Heart left ventricle (tissue), 13 donors: ENCODE data around the gene SPINK9.
A peak's percentile ranks its signal among the peaks of the same experiment; 100 is the strongest.

Experiments used
- CTCF ChIP-seq, 12 donors: fragments of 200-600 bp; sonication (generic) in 4 of 12; IDR thresholded peaks; one replicate each; pipeline versions ENCODE4 v1.5.0 to v1.8.0; 2018 to 2022; ENCODE audit warnings: antibody characterized with exemption in 12 of 12, mild to moderate bottlenecking in 5 of 12
- POLR2A ChIP-seq, 2 donors: fragments of 450-650 bp; IDR thresholded peaks; one replicate each; pipeline ENCODE4 v1.6.1; 2017; ENCODE audit warnings: antibody characterized with exemption in 2 of 2, mild to moderate bottlenecking in 2 of 2, moderate library complexity in 2 of 2
- donor health status: ischemic (EF 13 %, LVEDD 7.1; RV severe dilation, severe dysfunction).
- donor health status: DM: no; HTN: yes; CAD: no.
- donor health status: DM: no; HTN: no; CAD: no.
- donor health status: ischemic (EF 25% LVEDD 6.9; RV normal size, moderate dysfunction).
- donor health status: ischemic (EF 25% LVEDD 5.7; RV mildly dilated, moderate dysfunction).
- donor health status: ischemic (EF 35%, LVEDD 5.7; RV mildly dilated, moderate dysfunction).
- donor health status: nonischemic (EF 11% LVEDD 7.7; RV severe dilation, severe dysfunction).
- donor health status: DM: yes; HTN: yes; CAD: no.
- donor health status: PGD.
- donor health status: ischemic (EF 29% LVEDD 5.4; RV normal size, mild dysfunction).
- donor health status: nonischemic (EF 23%, LVEDD 6.1; RV moderate dilation, normal function).

GRCh38 chr5:148290271-148291195 is 44.8 kb upstream of the SPINK9 start:
- TF ChIP-seq POLR2A (IDR thresholded peaks at IDR 0.05) (no peak), CTCF (IDR thresholded peaks at IDR 0.05) (peak; percentile 17 to 60 (median 45))
